ENCODE measurements around the gene DCC. TPM values are rescaled to one million over a fixed set of nuclear protein-coding genes. Genes with fewer than 3 reads are reported as not detected.

Gene DCC
- total RNA-seq, 1 experiment from 2014 or later = 0.39 TPM

DNA sequence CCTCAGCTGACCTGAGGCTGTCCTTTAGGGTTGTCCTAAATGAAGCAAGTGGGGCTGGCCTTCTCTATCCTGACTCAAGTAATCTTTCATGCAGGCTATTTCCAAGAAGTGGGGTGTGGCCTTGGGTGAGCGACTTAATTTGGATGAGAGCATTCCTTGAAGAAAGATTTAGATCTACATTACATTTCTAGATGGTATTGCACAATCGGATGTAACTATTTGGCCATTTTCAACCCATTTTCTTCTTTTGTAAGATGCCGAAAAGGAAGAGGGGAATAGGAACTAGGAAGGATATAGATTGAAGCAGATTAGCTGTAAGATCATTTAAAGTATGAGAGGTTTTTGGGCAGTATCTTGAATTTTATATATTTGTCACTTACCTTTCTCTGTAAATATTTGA is 1138.2 kb downstream of the DCC start:
- POLR2A ChIA-PET = no interaction called here
- no peak for DNase-seq
- H3K9me3 ChIP-seq = no peaks in the 10 kb centered on the region
- H3K27me3 Mint-ChIP-seq (ENCODE audit: insufficient read depth, unreplicated experiment) = peaks cover 3% of the 10 kb centered on the region
- intact Hi-C loops (cut with micrococcal nuclease; ENCODE audit: unreplicated experiment) = no loop called here
- H3K4me1 Mint-ChIP-seq (ENCODE audit: low read depth, unreplicated experiment) = no peaks in the 10 kb centered on the region
- H3K36me3 ChIP-seq (ENCODE audit: control insufficient read depth, insufficient read depth, low read length) = no peaks in the 10 kb centered on the region
- H3K4me3 Mint-ChIP-seq (ENCODE audit: unreplicated experiment) = no peak overlapping the region
- CTCF ChIA-PET = no interaction called here
- H3K27ac Mint-ChIP-seq (ENCODE audit: unreplicated experiment) = no peak overlapping the region
- TF ChIP-seq, protein P1, sequence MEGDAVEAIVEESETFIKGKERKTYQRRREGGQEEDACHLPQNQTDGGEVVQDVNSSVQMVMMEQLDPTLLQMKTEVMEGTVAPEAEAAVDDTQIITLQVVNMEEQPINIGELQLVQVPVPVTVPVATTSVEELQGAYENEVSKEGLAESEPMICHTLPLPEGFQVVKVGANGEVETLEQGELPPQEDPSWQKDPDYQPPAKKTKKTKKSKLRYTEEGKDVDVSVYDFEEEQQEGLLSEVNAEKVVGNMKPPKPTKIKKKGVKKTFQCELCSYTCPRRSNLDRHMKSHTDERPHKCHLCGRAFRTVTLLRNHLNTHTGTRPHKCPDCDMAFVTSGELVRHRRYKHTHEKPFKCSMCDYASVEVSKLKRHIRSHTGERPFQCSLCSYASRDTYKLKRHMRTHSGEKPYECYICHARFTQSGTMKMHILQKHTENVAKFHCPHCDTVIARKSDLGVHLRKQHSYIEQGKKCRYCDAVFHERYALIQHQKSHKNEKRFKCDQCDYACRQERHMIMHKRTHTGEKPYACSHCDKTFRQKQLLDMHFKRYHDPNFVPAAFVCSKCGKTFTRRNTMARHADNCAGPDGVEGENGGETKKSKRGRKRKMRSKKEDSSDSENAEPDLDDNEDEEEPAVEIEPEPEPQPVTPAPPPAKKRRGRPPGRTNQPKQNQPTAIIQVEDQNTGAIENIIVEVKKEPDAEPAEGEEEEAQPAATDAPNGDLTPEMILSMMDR (IDR thresholded peaks at IDR 0.05; ENCODE audit: insufficient read depth in 1 of 2, low read depth in 1 of 2, low read length in 1 of 2, severe bottlenecking in 1 of 2, unreplicated experiment in 1 of 2) = no peak
- H3K27me3 ChIP-seq (replicated peaks; ENCODE audit: control insufficient read depth, insufficient read depth, low read length) = no peaks in the 10 kb centered on the region
- no peaks in the 10 kb centered on the region for H3K36me3 Mint-ChIP-seq (ENCODE audit: insufficient read depth, unreplicated experiment)
- H3K9me3 Mint-ChIP-seq (ENCODE audit: unreplicated experiment) = peaks cover 7% of the 10 kb centered on the region
- no peak overlapping the region for H3K4me3 ChIP-seq (ENCODE audit: low read depth, low read length)
- BruUV-seq (replicated peaks) = no TSS peak
- H3K4me1 ChIP-seq = no peaks in the 10 kb centered on the region

GRCh38 chr18:53486296-53486695 is 1146.3 kb downstream of the DCC start:
- Mint-ChIP-seq H3K4me1 (ENCODE audit: low read depth, unreplicated experiment) (no peaks in the 10 kb centered on the region), H3K27ac (ENCODE audit: unreplicated experiment) (no peak overlapping the region), H3K9me3 (ENCODE audit: unreplicated experiment) (no peaks in the 10 kb centered on the region), H3K4me3 (ENCODE audit: unreplicated experiment) (no peak overlapping the region), H3K27me3 (ENCODE audit: insufficient read depth, unreplicated experiment) (no peaks in the 10 kb centered on the region), H3K36me3 (ENCODE audit: insufficient read depth, unreplicated experiment) (no peaks in the 10 kb centered on the region)
- Histone ChIP-seq H3K4me1 (no peaks in the 10 kb centered on the region), H3K9me3 (no peaks in the 10 kb centered on the region), H3K4me3 (ENCODE audit: low read depth, low read length) (no peak overlapping the region), H3K36me3 (ENCODE audit: control insufficient read depth, insufficient read depth, low read length) (no peaks in the 10 kb centered on the region), H3K27me3 (replicated peaks; ENCODE audit: control insufficient read depth, insufficient read depth, low read length) (no peaks in the 10 kb centered on the region)
- ChIA-PET CTCF (no interaction called here), POLR2A (no interaction called here)
- BruUV-seq (replicated peaks) = no TSS peak
- intact Hi-C loops (cut with micrococcal nuclease; ENCODE audit: unreplicated experiment) = no loop called here
- TF ChIP-seq, protein P1 (IDR thresholded peaks at IDR 0.05; ENCODE audit: insufficient read depth in 1 of 2, low read depth in 1 of 2, low read length in 1 of 2, severe bottlenecking in 1 of 2, unreplicated experiment in 1 of 2) = no peak
- no peak for DNase-seq

DNA sequence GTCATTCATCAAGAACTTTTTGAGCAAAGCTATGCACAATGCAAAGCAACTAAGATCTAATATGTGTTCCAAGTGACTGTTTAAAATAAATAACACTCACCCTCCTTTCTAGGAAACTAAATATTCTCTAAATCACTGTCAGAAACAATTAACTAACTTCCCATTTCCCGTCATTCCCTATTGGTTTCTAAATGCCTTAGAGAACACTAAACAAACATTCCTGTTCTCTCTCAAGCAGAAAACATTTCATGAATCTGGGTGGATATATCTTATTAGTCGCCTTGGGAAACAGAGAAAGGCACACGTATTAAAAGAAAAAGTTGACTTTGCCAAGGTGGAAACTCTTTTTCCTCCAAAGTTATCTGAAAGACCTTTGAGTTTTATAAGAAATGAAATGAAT is 1149.3 kb downstream of the DCC start:
- H3K27me3 ChIP-seq (replicated peaks; ENCODE audit: control insufficient read depth, insufficient read depth, low read length) = no peaks in the 10 kb centered on the region
- Mint-ChIP-seq H3K36me3 (ENCODE audit: insufficient read depth, unreplicated experiment) (no peaks in the 10 kb centered on the region), H3K27me3 (ENCODE audit: insufficient read depth, unreplicated experiment) (no peaks in the 10 kb centered on the region), H3K4me3 (ENCODE audit: unreplicated experiment) (no peak overlapping the region), H3K4me1 (ENCODE audit: low read depth, unreplicated experiment) (no peaks in the 10 kb centered on the region), H3K27ac (ENCODE audit: unreplicated experiment) (no peak overlapping the region), H3K9me3 (ENCODE audit: unreplicated experiment) (no peaks in the 10 kb centered on the region)
- no peaks in the 10 kb centered on the region for H3K4me1 ChIP-seq
- no peaks in the 10 kb centered on the region for H3K9me3 ChIP-seq
- ChIA-PET CTCF (no interaction called here), POLR2A (no interaction called here)
- no peak overlapping the region for H3K4me3 ChIP-seq (ENCODE audit: low read depth, low read length)
- no peak for DNase-seq
- intact Hi-C loops (cut with micrococcal nuclease; ENCODE audit: unreplicated experiment) = no loop called here
- no TSS peak for BruUV-seq (replicated peaks)
- TF ChIP-seq, protein P1 (IDR thresholded peaks at IDR 0.05; ENCODE audit: insufficient read depth in 1 of 2, low read depth in 1 of 2, low read length in 1 of 2, severe bottlenecking in 1 of 2, unreplicated experiment in 1 of 2) = no peak
- no peaks in the 10 kb centered on the region for H3K36me3 ChIP-seq (ENCODE audit: control insufficient read depth, insufficient read depth, low read length)

Measured in Caco-2 (cell line).